NT2/D1 (cell line): ENCODE results near the gene CACNA1G.

Experiments
- DNase-seq: peaks from one replicate; pipeline ENCODE4 v3.0.0-alpha.2; 2011; ENCODE audit warnings: low read depth, low spot score
- H3K27me3 ChIP-seq: 2 replicates; pipeline ENCODE4 v1.6.0; 2011; ENCODE audit warnings: mild to moderate bottlenecking; ENCODE audit not compliant: insufficient read length, insufficient read depth
- H3K36me3 ChIP-seq: 2 replicates; pipeline ENCODE4 v1.6.1; 2011; ENCODE audit warnings: mild to moderate bottlenecking, low read length, mixed read lengths; ENCODE audit not compliant: insufficient read depth, insufficient read length
- H3K4me1 ChIP-seq: 2 replicates; pipeline ENCODE4 v1.5.1; 2011; ENCODE audit not compliant: insufficient read depth, insufficient read length
- H3K4me3 ChIP-seq: 2 replicates; pipeline ENCODE4 v1.5.1; 2011; ENCODE audit warnings: low read depth; ENCODE audit not compliant: insufficient read length
- H3K9ac ChIP-seq: 2 replicates; pipeline ENCODE4 v1.6.0; 2011; ENCODE audit warnings: low read depth; ENCODE audit not compliant: insufficient read length
- H3K9me3 ChIP-seq: 2 replicates; pipeline ENCODE4 v1.5.1; 2011; ENCODE audit warnings: mild to moderate bottlenecking, low read length; ENCODE audit not compliant: insufficient read depth
- SUZ12 ChIP-seq: IDR thresholded peaks from 2 replicates; pipeline ENCODE4 v1.6.1; 2011; ENCODE audit not compliant: insufficient read length, insufficient read depth; ENCODE audit errors: extremely low read depth
- YY1 ChIP-seq: IDR thresholded peaks from 2 replicates; pipeline ENCODE4 v1.6.1; 2011; ENCODE audit not compliant: insufficient read length, insufficient read depth
- ZNF274 ChIP-seq: IDR thresholded peaks from 2 replicates; pipeline ENCODE4 v1.6.1; 2011; ENCODE audit warnings: mild to moderate bottlenecking, low read depth, low read length

CACNA1G gene

DNA sequence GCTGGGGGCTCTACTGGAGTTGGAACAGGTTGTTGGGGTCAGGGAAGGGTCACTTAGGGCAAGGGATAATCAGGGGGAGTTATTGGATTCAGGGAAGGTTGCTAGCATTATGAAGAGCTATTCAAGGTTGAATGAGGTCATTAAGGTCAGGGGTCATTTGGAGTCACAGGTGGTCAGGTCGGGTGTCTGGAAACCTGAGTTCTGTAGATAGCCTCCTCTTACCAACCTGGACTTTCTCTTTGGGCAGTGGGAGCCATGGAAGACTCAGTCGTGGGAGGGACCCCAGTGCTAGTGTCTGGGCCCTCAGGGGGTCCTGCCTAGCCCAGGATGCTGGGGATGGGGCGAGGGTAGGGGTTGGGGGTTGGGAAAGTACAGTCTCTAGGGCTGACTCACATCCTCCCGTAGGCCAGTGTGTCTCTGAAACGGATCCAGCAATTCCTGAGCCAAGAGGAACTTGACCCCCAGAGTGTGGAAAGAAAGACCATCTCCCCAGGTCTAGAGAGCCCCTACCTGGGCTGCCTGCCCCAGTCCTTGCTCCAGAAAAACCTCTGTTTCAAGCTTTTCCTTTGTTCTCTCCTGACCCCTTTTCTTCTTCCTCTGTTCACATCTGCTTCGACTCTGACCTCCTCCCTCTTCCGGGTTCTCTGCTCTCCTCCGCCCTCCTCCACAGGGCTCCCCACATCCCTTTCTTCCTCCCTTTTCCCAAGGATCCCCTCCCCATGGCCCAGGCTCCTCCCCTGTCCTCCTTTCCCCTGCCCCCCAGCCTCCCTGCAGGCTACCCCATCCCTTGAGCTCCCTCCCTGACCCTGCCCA, 107.7 kb downstream of the CACNA1G start:
- Histone ChIP-seq H3K27me3 (no peaks in the 10 kb centered on the region), H3K9ac (peak overlapping the region; percentile 33), H3K9me3 (no peaks in the 10 kb centered on the region), H3K4me3 (no peak overlapping the region), H3K36me3 (no peaks in the 10 kb centered on the region), H3K4me1 (peaks cover 22% of the 10 kb centered on the region)
- no peak for TF ChIP-seq YY1
- no peak for TF ChIP-seq ZNF274
- no peak for TF ChIP-seq SUZ12
- DNase-seq: no peak

DNA sequence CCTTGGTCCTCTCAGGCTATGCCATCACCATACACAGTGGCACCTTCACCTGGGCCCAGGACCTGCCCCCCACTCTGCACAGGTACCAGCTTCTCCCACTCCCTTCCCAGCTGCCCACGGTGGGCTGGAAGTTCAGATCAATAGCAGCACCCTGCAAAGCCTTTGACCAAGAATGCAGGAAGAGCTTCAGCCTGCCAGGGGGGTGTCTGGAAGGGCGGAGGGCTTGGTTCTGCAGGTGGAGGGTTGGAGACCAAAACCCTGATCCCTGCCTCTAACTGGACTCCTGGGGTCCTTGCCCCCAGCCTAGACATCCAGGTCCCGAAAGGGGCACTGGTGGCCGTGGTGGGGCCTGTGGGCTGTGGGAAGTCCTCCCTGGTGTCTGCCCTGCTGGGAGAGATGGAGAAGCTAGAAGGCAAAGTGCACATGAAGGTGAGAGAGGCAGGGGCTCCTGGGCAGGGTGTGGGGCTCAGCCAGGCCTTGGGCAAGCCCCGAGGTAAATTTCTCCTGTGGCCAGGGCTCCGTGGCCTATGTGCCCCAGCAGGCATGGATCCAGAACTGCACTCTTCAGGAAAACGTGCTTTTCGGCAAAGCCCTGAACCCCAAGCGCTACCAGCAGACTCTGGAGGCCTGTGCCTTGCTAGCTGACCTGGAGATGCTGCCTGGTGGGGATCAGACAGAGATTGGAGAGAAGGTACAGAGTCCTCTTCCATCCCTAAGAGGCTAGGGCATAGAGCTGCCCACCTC, 108.5 kb downstream of the CACNA1G start:
- Histone ChIP-seq H3K4me1 (peaks cover 16% of the 10 kb centered on the region), H3K27me3 (no peaks in the 10 kb centered on the region), H3K9me3 (no peaks in the 10 kb centered on the region), H3K9ac (peak overlapping the region; percentile 33), H3K4me3 (no peak overlapping the region), H3K36me3 (no peaks in the 10 kb centered on the region)
- no peak for DNase-seq
- TF ChIP-seq YY1 (no peak), SUZ12 (no peak)

DNA sequence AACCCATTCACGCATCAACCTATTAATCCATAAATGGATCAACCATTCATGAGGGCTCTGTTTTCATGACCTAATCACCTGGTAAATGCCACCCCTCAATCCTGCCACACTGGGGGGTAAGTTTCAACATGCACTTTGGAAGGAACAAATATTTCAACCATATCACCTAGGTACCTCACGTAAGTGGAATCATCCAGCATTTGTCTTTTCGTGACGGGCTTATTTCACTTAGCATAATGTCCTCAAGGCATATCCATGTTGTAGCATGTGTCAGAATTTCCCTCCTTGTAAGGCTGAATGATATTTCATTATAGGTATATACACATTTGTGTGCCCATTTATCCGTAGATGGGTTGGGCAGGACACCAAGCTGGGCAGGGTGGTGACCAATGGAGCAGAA, 111.6 kb downstream of the CACNA1G start:
- peaks cover 16% of the 10 kb centered on the region for H3K4me1 ChIP-seq
- TF ChIP-seq YY1: no peak
- no peak for TF ChIP-seq SUZ12
- no peak for TF ChIP-seq ZNF274
- no peaks in the 10 kb centered on the region for H3K9me3 ChIP-seq
- no peak overlapping the region for H3K4me3 ChIP-seq
- DNase-seq: no peak
- no peaks in the 10 kb centered on the region for H3K36me3 ChIP-seq
- H3K27me3 ChIP-seq: no peaks in the 10 kb centered on the region
- H3K9ac ChIP-seq: no peak overlapping the region

DNA sequence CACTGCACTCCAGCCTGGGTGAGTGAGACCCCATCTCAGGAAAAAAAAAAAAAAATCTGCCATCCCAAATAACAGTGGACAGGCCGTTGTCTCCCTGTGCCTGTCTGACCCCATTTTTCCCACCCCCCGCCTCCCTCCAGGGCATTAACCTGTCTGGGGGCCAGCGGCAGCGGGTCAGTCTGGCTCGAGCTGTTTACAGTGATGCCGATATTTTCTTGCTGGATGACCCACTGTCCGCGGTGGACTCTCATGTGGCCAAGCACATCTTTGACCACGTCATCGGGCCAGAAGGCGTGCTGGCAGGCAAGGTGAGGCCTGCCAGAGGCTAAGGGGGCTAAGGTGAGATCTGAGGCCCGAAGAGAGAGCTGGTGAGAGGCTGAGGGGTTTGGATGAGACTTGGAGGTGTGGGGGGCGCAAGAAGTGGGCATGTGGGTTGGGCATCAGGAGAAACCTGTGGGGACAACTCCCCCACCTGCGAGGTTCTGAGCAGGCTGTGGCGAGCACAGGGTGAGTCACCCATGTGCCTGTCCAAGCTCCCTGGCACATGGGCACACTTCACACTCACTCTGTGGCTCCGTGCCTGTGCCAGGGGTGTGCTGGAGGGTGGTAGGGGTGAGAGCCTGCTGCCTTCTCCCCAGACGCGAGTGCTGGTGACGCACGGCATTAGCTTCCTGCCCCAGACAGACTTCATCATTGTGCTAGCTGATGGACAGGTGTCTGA, 112.5 kb downstream of the CACNA1G start:
- Histone ChIP-seq H3K9ac (no peak overlapping the region), H3K27me3 (no peaks in the 10 kb centered on the region), H3K36me3 (no peaks in the 10 kb centered on the region), H3K9me3 (no peaks in the 10 kb centered on the region), H3K4me3 (no peak overlapping the region), H3K4me1 (peaks cover 9% of the 10 kb centered on the region)
- no peak for TF ChIP-seq SUZ12
- TF ChIP-seq ZNF274: no peak
- TF ChIP-seq YY1: no peak
- no peak for DNase-seq

DNA sequence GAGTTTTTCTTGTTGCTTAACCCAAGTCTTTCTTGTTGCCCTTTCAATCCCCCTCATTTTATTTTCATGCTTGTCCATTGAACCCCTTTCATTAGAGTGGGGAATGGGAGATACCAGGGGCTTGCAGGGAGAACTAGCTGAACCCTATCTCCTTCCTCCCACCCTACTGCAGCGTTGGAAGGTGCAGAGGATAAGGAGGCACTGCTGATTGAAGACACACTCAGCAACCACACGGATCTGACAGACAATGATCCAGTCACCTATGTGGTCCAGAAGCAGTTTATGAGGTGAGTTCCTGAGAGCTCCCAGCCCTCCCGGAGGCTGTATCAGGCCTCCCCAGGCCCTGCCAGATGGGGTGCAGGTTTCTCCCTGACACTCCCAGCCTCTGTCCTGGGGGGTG, 114.7 kb downstream of the CACNA1G start:
- no peaks in the 10 kb centered on the region for H3K27me3 ChIP-seq
- H3K4me3 ChIP-seq: no peak overlapping the region
- no peaks in the 10 kb centered on the region for H3K36me3 ChIP-seq
- TF ChIP-seq ZNF274: no peak
- TF ChIP-seq YY1: no peak
- TF ChIP-seq SUZ12: no peak
- H3K9ac ChIP-seq: no peak overlapping the region
- no peaks in the 10 kb centered on the region for H3K4me1 ChIP-seq
- H3K9me3 ChIP-seq: no peaks in the 10 kb centered on the region
- DNase-seq: no peak

DNA sequence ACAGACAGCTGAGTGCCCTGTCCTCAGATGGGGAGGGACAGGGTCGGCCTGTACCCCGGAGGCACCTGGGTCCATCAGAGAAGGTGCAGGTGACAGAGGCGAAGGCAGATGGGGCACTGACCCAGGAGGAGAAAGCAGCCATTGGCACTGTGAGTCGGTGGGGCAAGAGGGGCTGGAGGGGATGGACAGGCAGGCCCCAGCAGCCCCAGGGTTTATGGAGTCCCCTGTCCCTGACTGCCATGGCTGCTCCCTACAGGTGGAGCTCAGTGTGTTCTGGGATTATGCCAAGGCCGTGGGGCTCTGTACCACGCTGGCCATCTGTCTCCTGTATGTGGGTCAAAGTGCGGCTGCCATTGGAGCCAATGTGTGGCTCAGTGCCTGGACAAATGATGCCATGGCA, 115.1 kb downstream of the CACNA1G start:
- no peaks in the 10 kb centered on the region for H3K27me3 ChIP-seq
- H3K4me3 ChIP-seq: no peak overlapping the region
- DNase-seq: no peak
- no peaks in the 10 kb centered on the region for H3K36me3 ChIP-seq
- H3K4me1 ChIP-seq: no peaks in the 10 kb centered on the region
- no peak overlapping the region for H3K9ac ChIP-seq
- no peaks in the 10 kb centered on the region for H3K9me3 ChIP-seq
- TF ChIP-seq ZNF274: no peak
- TF ChIP-seq SUZ12: no peak
- TF ChIP-seq YY1: no peak
